ENCODE measurements around the gene C1orf94.

The C1orf94 gene

GRCh38 chr1:34176830-34177603, at the start of gene C1orf94:
TSS of gene C1orf94 (plus strand) at chr1:34176907. CDS start at chr1:34177790, 883 bp downstream.
- DNase-seq: no peak

- DNase-seq: no peak
These were observed 49.4 kb upstream of the C1orf94 start for GRCh38 chr1:34127006-34128000.

- DNase-seq: no peak
These were observed 48.4 kb upstream of the C1orf94 start for GRCh38 chr1:34128186-34128889.

- DNase-seq: no peak
These were observed 47.1 kb upstream of the C1orf94 start for GRCh38 chr1:34129630-34130029.

GRCh38 chr1:34130306-34130705, 46.4 kb upstream of the C1orf94 start:
- no peak for DNase-seq

- no peak for DNase-seq
These were observed 45.1 kb upstream of the C1orf94 start for GRCh38 chr1:34131396-34132160.

- no peak for DNase-seq
These were observed 44.6 kb upstream of the C1orf94 start for GRCh38 chr1:34132161-34132420.

- DNase-seq: no peak
These were observed 39.3 kb upstream of the C1orf94 start for GRCh38 chr1:34137411-34137810.

- no peak for DNase-seq
These were observed 36.6 kb upstream of the C1orf94 start for GRCh38 chr1:34140011-34140676.

- DNase-seq: no peak
These were observed 32.7 kb upstream of the C1orf94 start for GRCh38 chr1:34143975-34144374.

GRCh38 chr1:34144766-34145165, 31.9 kb upstream of the C1orf94 start:
- DNase-seq: no peak

GRCh38 chr1:34147301-34147700, 29.4 kb upstream of the C1orf94 start:
- no peak for DNase-seq

GRCh38 chr1:34149501-34149900, 27.2 kb upstream of the C1orf94 start:
- DNase-seq: no peak

- no peak for DNase-seq
These were observed 23.5 kb upstream of the C1orf94 start for GRCh38 chr1:34153246-34153645.

GRCh38 chr1:34155860-34156259, 20.8 kb upstream of the C1orf94 start:
- DNase-seq: no peak

GRCh38 chr1:34156739-34157138, 20.0 kb upstream of the C1orf94 start:
- DNase-seq: no peak

GRCh38 chr1:34162852-34163766, 13.6 kb upstream of the C1orf94 start:
- no peak for DNase-seq

GRCh38 chr1:34163792-34164731, 12.6 kb upstream of the C1orf94 start:
- no peak for DNase-seq

- no peak for DNase-seq
These were observed 11.8 kb upstream of the C1orf94 start, which contains the start of gene CSMD2 for GRCh38 chr1:34164771-34165391. TSS of gene CSMD2 (minus strand) at chr1:34165230. CDS start at chr1:34165097, 133 bp downstream.

Data from CD4-positive, alpha-beta T cell treated with Interleukin-4 for 4 hours (primary cell).